ENCODE data around the gene RPS6KA3. TPM values are rescaled to one million over a fixed set of nuclear protein-coding genes. Genes with fewer than 3 reads are reported as not detected.

The RPS6KA3 gene
- total RNA-seq, 4 donors from 2014 or later = 41.6 to 57.6 (median 51.4) TPM

GRCh38 chrX:20143561-20143960, 123.1 kb downstream of the RPS6KA3 start:
- no peak overlapping the region for H3K27ac ChIP-seq
- H3K36me3 ChIP-seq = no peaks in the 10 kb centered on the region
- TF ChIP-seq, protein P1, sequence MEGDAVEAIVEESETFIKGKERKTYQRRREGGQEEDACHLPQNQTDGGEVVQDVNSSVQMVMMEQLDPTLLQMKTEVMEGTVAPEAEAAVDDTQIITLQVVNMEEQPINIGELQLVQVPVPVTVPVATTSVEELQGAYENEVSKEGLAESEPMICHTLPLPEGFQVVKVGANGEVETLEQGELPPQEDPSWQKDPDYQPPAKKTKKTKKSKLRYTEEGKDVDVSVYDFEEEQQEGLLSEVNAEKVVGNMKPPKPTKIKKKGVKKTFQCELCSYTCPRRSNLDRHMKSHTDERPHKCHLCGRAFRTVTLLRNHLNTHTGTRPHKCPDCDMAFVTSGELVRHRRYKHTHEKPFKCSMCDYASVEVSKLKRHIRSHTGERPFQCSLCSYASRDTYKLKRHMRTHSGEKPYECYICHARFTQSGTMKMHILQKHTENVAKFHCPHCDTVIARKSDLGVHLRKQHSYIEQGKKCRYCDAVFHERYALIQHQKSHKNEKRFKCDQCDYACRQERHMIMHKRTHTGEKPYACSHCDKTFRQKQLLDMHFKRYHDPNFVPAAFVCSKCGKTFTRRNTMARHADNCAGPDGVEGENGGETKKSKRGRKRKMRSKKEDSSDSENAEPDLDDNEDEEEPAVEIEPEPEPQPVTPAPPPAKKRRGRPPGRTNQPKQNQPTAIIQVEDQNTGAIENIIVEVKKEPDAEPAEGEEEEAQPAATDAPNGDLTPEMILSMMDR (IDR thresholded peaks at IDR 0.05) = no peak
- no peak for TF ChIP-seq POLR2A (IDR thresholded peaks at IDR 0.05)
- WGBS, 2 donors = 85 to 86% methylated on average over 2 of the region's 2 CpGs
- DNase-seq = no peak
- peaks cover 15 to 17% of the 10 kb centered on the region in 2 donors for H3K4me1 ChIP-seq
- H3K27me3 ChIP-seq = no peaks in the 10 kb centered on the region
- intact Hi-C loops (cut with DNase I) = no loop called here
- no peaks in the 10 kb centered on the region for H3K9me3 ChIP-seq
- no peak overlapping the region for H3K4me3 ChIP-seq (replicated peaks in 1 of 3)

DNA sequence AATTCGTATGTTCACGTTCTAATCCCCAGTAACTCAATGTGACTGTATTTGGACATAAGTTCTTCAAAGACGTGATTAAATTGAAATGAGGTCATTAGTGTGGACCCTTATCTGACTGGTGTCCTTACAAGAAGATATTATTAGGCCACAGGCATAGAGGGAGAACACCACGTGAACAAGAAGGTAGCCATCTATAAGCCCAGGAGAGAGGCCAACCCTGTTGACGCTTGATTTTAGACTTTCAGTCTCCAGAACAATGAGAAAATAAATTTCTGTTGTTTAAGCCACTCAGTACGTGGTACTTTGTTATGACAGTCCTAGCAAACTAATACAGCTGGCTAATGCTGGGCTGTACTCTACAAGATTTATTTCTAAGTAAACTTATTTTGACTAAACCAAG, 123.6 kb downstream of the RPS6KA3 start:
- no peaks in the 10 kb centered on the region for H3K27me3 ChIP-seq
- H3K9me3 ChIP-seq = no peaks in the 10 kb centered on the region
- H3K4me3 ChIP-seq (replicated peaks in 1 of 3) = no peak overlapping the region
- DNase-seq = no peak
- intact Hi-C loops (cut with DNase I) = no loop called here
- TF ChIP-seq, protein P1 (IDR thresholded peaks at IDR 0.05) = no peak
- TF ChIP-seq POLR2A (IDR thresholded peaks at IDR 0.05) = no peak
- no peak overlapping the region for H3K27ac ChIP-seq
- 72 to 78% methylated on average over 6 of the region's 6 CpGs for WGBS, 2 donors
- H3K36me3 ChIP-seq = no peaks in the 10 kb centered on the region
- H3K4me1 ChIP-seq = peaks cover 15 to 17% of the 10 kb centered on the region in 2 donors

- intact Hi-C loops (cut with DNase I) = no loop called here
- DNase-seq = peak; percentile 96
- H3K36me3 ChIP-seq = peaks cover 6 to 11% of the 10 kb centered on the region in 2 donors
- TF ChIP-seq POLR2A (IDR thresholded peaks at IDR 0.05) = peak; percentile 7 to 96
- TF ChIP-seq, protein P1 (IDR thresholded peaks at IDR 0.05) = no peak
- no peaks in the 10 kb centered on the region for H3K27me3 ChIP-seq
- 0% methylated on average over 8 to 23 of the region's 82 CpGs for WGBS, 2 donors
- H3K4me1 ChIP-seq = peaks cover 15 to 17% of the 10 kb centered on the region in 2 donors
- peak within 1 kb of the TSS; percentile 14 to 95 (median 56) for H3K4me3 ChIP-seq (replicated peaks in 1 of 3)
- peak within 1 kb of the TSS; percentile 79 to 93 (median 84) for H3K27ac ChIP-seq
- no peaks in the 10 kb centered on the region for H3K9me3 ChIP-seq
Observed at GRCh38 chrX:20141281-20142220, 125.2 kb downstream of the RPS6KA3 start, which contains the start of gene EIF1AX. EIF1AX (minus strand) TSS chrX:20141838; CDS start chrX:20141640, 198 bp downstream.

- peaks cover 13 to 15% of the 10 kb centered on the region in 2 donors for H3K36me3 ChIP-seq
- H3K9me3 ChIP-seq = no peaks in the 10 kb centered on the region
- no peak for DNase-seq
- WGBS, 2 donors = 6 to 14% methylated on average over 3 of the region's 3 CpGs
- peaks cover 15 to 17% of the 10 kb centered on the region in 2 donors for H3K4me1 ChIP-seq
- H3K4me3 ChIP-seq (replicated peaks in 1 of 3) = peak overlapping the region in 2 of 3 donors; percentile 56 to 95
- H3K27me3 ChIP-seq = no peaks in the 10 kb centered on the region
- no peak for TF ChIP-seq POLR2A (IDR thresholded peaks at IDR 0.05)
- TF ChIP-seq, protein P1 (IDR thresholded peaks at IDR 0.05) = no peak
- intact Hi-C loops (cut with DNase I) = no loop called here
- H3K27ac ChIP-seq = peak overlapping the region in 1 of 3 donors; percentile 84
Observed at GRCh38 chrX:20140420-20140819, 126.3 kb downstream of the RPS6KA3 start.

DNA sequence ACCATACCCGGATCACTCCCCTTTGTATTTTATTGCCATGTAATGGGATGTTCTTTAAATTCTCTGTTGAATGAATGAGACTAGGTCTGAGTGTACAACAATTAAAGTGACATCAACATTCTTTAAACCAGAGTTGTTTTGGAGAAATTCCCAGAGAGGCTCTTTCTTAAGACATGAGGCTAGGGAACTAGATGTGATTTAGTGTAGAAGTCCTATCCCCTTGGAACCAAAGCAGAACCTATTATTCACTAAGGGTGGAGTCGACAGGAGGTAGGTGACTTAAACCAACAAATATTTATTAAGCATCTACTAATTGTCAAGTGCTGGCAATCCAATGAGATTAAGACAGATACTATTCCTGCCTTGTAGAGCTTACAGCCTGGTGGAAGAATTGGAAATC, 126.7 kb downstream of the RPS6KA3 start:
- no peak for TF ChIP-seq POLR2A (IDR thresholded peaks at IDR 0.05)
- TF ChIP-seq, protein P1 (IDR thresholded peaks at IDR 0.05) = no peak
- intact Hi-C loops (cut with DNase I) = no loop called here
- Histone ChIP-seq H3K36me3 (peaks cover 15 to 16% of the 10 kb centered on the region in 2 donors), H3K9me3 (no peaks in the 10 kb centered on the region), H3K4me1 (peaks cover 15 to 17% of the 10 kb centered on the region in 2 donors), H3K27ac (no peak overlapping the region), H3K27me3 (no peaks in the 10 kb centered on the region), H3K4me3 (replicated peaks in 1 of 3) (peak overlapping the region in 1 of 3 donors; percentile 95)
- DNase-seq = no peak
- WGBS, 2 donors = 40 to 60% methylated on average over 2 of the region's 2 CpGs

Data from thyroid gland (tissue), 4 donors.